ENCODE data around the gene RPS27L.
"Not testable (repeated sequence)": the region's sequence is repeated elsewhere in the genome, so short reads cannot be mapped to it uniquely, and the experiment has no call there.

The RPS27L gene

DNA sequence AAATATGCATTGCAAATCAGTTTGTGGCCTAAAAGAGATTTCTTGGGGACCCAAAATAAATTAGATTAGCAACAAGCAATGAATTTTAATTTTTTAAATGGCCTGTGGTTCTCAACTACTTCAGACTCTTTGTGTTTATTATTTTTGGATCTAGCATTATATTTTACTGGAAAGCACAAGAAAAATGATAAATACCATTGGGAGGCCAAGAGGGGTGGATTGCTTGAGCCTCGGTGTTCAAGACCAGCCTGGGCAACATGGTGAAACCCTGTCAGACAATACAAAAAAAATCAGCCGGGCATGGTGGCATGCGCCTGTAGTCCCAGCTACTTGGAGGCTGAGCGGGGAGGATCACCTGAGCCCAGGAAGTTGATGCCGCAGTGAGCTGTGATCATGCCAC is 22.0 kb downstream of the RPS27L start:
- DNase-seq, result no peak

DNA sequence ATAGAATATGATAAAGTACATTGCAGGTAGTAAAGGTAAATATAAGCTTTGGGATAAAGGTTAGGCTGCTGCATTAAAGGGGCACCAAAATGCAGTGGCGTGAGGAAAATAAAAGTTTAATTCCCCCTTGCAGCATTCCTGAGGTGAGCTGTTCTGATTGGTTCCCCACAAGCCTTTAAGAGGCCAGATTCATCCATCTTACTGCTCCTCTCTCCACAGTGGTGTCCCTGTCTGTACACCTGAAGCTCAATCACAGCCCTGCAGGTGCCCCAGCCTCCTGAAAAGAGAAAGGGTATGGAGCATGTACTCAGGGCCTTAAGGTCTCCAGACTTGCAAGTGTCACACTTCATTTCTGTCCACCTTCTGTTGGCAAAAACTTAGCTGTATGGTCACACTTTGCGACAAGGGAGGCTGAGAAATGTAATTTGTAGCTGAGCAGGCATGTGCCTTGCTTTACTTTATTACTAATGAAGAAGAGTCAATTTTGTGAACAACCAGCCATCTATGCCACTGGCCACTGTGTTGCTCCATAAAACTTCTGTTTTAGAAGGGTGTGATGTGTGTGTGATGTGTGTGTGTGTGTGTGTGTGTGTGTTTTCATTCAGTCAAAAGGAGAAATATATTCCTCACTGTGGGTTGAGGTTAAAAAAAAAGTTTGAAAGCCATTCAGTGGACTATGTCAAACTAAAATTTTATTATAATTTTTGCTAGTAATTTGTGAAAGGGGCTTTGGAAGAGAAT is 22.9 kb downstream of the RPS27L start:
- no peak for DNase-seq

DNA sequence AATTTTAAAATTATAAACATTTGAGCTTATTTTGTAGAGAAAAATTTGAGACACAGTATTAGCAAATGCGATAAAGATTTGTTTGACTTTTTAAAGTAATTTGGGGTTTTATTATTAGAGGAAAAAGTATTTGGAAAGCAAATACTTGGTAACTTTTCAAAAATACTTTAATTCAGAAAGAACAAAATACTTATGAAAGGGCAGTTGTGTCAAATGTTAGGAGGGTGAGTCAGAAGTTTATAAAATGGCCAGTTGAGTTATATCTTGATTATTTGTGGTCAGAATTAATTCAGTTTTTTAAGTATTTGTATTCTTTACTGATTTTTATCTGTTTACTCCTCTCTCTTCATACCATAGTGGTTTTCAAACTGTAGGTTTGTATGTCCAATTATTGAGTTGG is 23.5 kb downstream of the RPS27L start:
- no peak for DNase-seq

DNA sequence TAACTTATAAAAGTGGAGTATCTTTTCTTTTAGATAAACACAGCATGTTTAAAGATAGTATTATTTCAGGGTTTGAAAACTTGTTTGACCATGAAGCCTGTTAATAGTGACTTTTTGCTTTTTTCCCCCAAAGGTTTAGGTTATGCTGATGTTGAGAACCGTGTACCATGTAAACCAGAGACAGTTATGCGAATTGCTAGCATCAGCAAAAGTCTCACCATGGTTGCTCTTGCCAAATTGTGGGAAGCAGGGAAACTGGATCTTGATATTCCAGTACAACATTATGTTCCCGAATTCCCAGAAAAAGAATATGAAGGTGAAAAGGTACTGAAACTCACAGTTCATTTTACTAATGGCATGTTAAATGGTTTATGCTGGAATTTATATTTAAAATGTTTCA is 30.6 kb downstream of the RPS27L start:
- DNase-seq, result no peak

DNA sequence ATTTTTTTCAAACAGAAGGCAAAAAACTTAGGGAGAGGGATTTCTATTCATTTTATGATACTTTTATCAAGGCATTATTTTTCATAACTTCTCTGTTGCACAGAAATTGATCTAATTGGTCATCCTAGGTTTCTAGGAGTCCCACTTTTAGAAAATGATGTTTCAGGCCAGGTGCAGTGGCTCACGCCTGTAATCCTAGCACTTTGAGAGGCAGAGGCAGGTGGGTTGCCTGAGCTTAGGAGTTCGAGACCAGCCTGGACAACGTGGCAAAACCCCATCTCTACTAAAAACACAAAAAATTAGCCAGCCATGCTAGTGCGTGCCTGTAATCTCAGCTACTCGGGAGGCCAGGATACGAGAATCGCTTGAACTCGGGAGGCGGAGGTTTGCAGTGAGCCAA is 32.8 kb downstream of the RPS27L start:
- no peak for DNase-seq

DNA sequence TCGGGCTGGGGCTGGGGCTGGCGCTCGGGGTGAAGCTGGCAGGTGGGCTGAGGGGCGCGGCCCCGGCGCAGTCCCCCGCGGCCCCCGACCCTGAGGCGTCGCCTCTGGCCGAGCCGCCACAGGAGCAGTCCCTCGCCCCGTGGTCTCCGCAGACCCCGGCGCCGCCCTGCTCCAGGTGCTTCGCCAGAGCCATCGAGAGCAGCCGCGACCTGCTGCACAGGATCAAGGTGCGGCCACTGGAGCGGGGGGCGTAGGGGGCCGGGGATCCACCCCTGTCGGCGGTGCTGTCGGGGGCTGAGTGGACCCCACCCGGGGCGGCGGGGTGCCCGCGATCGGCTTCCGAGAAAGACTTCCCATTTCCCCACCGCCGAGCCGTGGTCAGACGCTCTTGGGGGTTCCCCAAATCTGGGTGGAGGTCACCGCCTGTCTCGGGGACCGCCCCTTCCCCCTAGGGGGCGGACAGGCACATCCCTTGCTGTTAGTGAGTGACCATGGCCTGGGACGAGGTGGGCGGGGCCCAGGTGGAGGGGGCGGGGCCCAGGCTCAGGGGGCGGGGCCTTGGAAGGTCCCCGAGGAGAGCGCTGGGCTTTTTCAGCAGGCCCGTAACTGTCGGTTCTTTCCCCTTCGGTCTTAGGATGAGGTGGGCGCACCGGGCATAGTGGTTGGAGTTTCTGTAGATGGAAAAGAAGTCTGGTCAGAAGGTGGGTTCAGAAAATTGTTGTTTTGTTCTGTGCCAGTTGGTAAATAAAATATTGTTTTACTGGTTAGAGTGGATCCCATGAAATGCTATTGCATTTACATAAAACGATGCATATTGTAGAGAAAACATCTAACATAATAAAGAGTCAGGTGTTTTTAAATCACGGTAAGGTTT is 35.0 kb downstream of the RPS27L start:
- peak; percentile 90 for DNase-seq

DNA sequence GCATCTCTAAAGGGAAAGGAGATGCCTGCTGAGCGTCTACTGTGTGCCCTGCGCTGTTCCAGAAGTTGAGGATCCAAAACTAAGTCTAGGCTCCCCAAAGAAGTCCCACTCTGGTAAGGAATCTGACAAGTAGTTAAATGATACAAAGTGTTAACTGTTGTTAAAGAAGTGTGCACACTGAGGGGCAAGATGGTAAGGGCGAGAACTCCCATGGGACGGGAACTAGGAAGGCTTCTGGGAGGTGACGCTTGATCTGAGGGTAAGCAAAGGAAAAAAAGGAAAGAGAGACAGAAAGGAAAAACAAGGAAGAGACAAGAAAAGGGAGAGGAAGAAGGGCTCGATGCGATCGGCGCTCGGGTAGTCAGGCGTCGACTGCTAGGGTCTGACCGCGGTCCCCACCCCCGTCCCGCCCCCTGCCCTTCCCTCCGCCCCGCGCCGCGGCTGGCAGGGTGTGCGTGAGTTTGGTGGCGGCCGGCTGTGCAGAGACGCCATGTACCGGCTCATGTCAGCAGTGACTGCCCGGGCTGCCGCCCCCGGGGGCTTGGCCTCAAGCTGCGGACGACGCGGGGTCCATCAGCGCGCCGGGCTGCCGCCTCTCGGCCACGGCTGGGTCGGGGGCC is 35.8 kb downstream of the RPS27L start, which contains the start of gene LACTB:
LACTB (plus strand) TSS at position 480 of the 620 bp plus-strand sequence; CDS start at position 491, 11 bp downstream.
- DNase-seq, result peak; percentile 96

DNA sequence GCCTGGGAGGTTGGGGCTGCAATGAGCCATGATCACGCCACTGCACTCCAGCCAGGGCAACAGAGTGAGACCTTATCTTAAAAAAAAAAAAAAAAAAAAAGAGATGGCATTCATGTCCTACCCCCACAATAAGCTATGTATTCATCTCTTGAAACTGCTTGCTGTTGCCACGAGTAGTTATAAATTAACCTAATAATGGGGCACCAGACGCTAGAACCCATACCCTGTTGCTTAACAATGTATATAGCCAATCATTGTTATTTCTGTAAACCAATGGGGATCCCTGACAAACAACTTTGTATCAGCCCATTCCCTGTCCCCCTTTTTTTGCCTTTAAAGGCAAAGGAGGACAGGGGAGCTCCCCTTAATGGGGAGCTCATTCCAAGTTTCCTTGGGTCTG is 38.4 kb downstream of the RPS27L start:
- no peak for DNase-seq

DNA sequence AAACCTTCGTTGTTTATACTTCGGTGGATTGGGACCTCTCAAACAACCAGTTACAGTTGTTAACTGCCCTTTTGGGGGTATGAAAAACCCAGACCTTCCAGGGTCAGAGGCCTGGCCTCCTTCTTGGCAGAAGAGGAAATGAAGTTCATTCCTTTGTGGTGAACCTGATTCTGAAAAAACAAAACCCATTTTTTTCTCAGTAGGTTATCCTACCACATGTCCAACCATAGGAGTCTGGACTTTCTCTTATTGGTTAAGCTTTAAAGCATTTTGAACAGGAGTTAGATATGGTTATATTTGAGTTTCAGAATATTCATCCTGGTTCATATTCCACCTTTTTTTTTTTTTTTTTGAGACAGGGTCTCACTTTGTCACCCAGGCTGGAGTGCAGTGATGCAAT is 42.8 kb downstream of the RPS27L start:
- DNase-seq, result no peak

DNA sequence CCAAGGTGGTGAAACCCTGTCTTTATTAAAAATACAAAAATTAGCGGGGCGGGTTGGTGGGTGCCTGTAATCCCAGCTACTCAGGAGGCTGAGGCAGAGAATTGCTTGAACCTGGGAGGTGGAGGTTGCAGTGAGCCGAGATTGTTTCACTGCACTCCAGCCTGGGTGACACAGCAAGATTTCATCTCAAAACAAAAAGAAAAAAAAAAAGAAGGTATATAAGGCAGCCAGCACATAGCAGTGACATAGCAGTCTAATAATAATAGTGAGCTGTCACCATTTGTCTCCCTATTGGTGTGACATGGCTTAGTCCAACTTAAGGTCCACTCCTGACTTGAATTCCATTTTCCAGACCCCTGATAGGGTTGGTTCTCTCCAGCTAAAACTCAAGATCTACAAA is 44.4 kb downstream of the RPS27L start:
- DNase-seq, result no peak

DNA sequence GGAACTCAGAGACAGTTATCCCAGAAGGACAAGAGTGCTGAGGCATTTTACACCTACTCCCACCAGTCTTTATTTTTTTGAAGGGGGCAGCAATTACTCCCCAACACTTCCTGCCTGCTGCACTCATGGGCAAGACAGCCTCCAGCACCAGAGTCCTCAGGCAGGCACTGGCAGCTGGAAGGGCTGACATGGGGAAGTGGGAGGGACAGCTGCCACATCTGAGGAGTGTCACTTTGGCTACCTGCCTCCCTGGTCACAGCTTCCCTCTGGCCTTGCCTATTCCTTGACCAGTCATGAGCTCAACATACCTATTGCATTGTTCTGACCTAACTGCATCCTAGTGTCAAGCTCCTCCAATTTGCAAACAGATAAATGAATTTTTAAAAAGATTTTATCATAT is 45.8 kb downstream of the RPS27L start:
- peak; percentile 37 for DNase-seq

DNA sequence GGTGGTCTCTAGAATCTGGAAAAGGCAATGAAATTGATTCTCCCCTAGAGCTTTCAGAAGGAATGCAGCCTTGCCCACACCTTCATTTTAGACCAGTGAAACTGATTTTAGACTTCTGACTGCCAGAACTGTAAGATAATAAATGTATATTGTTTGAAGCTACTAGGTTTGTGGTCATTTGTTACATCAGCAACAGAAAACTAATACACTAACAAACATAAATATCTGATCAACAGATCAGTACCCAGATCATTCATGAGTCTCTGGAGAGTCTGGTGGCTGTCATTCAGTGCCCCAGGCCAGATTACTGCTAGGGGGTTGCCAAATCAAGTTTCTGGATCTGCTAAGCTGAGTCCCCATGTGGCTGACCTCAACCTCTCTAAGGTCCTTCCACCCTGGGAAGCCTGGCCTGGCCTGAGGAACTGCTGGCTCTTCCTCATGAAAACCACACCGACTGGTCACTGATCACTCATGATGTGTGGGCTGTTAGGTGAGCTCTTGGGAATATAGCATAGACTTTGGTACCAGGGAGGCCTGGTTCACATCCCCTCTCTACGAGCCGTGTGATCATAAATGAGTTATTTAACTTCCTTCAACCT is 46.8 kb downstream of the RPS27L start:
- no peak for DNase-seq

DNA sequence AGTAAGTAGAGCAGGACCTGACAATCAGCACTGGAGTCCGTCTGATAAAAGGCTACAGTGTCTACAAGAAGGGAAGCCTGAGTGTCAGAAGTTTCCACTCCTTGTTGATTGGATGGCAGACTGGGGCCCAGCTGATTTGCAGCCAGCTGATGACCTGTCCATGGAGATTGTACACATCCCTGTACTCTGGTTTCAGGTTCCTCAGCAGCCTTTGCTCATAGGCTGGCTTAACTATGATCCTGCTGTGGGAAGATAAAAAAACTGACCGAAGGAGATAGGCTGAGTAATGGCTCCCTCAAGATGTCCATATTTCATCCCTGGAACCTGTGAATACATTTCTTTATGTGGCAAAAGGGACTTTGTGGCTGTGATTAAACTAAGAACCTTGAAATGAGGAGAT is 47.4 kb downstream of the RPS27L start:
- peak; percentile 45 for DNase-seq

DNA sequence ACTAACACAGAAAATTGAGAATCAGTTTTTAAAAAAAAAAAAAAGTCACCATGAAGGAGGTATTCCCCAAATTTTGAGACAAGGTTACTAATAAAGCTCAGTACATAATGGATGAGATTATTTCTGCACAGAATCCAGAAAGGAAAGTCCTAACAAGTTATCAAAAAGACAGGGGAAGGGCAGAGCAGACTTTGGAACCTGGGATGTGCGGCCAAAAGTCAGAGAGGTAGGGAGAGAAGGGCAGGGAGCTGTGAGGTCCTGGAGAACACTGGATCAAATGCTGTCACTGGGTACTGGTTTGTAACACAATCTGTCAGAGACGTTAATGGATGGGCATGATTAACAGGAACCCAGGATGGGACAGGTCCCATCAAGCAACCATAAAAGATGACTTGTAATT is 47.8 kb downstream of the RPS27L start:
- DNase-seq, result no peak

DNA sequence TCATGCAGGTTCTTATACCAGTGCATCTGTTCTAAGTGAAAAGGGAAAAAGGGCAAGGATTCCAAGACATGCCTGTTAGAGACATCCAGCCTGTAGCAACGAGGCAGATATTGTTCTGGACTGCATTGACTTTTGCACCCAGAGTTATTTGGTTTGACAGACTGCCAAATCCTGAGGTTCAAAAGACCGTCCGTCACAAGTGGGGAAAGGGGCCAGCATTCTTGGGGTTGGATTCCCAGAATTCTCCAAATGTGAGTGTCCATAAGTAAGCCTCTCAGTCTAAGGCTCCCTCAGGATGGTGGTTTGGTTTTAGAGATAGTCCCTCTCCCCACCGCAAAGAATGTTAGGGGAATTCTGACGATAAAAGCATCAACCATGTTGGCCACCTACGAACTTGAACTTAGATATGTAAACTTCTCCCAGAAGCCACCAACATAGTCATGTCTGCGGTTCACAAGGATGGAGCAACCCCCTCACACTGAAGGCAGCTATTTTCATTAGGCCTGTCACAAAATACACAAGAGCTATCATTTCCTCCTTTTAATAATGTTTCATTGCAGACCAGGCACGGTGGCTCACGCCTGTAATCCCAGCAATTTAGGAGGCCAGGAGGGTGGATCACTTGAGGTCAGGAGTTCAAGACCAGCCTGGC is 49.3 kb downstream of the RPS27L start:
- no peak for DNase-seq

DNA sequence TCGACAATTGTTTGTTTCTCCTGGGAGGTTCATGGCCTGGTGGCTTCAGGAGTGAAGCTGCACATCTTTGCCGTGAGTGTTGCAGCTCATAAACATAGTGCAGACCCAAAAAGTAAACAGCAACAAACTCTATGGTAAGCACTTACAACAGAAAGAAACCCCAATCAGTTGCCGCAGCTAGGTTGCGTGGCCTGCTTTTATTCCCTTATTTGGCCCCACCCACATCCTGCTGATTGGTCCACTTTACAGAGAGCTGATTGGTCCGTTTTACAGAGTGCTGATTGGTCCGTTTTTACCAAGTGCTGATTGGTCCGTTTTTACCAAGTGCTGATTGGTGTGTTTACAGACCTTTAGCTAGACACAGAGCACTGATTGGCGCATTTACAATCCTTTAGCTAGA is 51.9 kb downstream of the RPS27L start:
- DNase-seq, result not testable (repeated sequence)

DNA sequence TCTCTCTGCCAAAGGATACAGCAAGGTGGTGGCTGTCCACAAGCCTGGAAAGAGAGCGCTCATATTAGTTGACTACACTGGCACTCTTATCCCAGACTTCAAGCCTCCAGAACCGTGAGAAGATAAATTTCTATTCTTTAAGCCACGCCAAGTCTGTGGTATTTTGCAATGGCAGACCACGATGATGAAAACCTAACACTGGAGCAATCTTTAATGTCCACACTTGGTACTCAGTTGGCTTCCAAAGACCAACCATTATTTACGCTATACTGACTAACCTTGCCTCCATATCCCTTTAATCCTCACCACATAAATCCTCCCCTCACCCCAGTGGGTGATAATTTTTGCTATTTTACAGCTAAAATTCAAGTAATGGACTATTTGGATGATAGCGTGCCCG is 52.5 kb downstream of the RPS27L start:
- peak; percentile 61 for DNase-seq

DNA sequence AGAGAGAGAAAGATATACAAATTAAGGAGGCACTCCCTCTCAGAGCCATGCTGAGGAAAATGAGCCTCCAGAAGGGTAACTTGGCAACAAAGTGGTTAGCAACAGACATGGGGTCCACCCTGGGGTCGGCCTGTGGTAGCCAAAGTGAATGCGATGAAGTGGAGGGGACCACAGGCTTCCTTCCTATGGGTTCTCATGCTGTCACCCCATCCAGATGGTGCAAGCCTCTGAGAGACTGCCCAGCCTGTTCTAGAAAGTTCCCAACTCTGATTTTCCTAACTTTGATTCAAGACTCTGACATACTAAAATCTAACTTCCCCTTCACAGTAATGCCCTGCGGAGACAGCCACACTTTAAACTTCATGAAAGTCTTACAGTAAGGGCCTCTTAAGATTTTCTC is 53.9 kb downstream of the RPS27L start:
- DNase-seq, result no peak

DNA sequence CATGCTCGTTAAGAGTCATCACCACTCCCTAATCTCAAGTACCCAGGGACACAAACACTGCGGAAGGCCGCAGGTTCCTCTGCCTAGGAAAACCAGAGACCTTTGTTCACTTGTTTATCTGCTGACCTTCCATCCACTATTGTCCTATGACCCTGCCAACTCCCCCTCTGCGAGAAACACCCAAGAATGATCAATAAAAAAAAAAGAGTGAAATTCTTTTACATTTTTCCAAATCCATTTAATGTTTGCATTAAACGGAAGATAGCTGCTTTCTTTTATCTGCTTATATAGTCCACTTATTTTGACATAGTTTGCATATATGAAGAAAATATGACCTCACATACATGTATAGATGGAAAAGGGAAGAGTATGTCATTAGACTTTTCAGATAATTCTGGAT is 57.7 kb downstream of the RPS27L start:
- DNase-seq, result not testable (repeated sequence)

DNA sequence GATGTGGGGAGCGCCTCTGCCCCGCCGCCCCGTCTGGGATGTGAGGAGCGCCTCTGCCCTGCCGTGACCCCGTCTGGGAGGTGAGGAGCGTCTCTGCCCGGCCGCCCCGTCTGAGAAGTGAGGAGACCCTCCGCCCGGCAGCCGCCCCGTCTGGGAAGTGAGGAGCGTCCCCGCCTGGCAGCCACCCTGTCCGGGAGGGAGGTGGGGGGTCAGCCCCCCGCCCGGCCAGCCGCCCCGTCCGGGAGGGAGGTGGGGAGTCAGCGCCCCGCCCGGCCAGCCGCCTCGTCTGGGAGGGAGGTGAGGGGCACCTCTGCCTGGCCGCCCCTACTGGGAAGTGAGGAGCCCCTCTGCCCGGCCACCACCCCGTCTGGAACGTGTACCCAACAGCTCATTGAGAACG is 58.4 kb downstream of the RPS27L start:
- DNase-seq, result not testable (repeated sequence)

All from hematopoietic multipotent progenitor cell treated with erythropoietin and hydrocortisone succinate and interleukin-3 and kit ligand, for 4 days (in vitro differentiated cells).